HepG2 (cell line): Measurements from ENCODE around the gene CAPZA3.

ENCODE experiments used
- MXD1 ChIP-seq: sonication (generic); formaldehyde crosslinking; IDR thresholded peaks from 2 replicates; pipeline ENCODE4 v1.4.0; 2020; ENCODE audit warnings: mild to moderate bottlenecking, missing genetic modification reagents
- POLR2A ChIP-seq, 2 experiments: IDR thresholded peaks; 2 replicates each; pipeline ENCODE4 v1.6.1; 2011; ENCODE audit warnings: low read depth in 2 of 2, low read length in 2 of 2, mild to moderate bottlenecking in 1 of 2, moderate library complexity in 1 of 2; ENCODE audit not compliant: insufficient read depth in 1 of 2
- RAD21 ChIP-seq: fragments of 450-650 bp; formaldehyde crosslinking; IDR thresholded peaks from 2 replicates; pipeline ENCODE4 v1.5.0; 2020; ENCODE audit warnings: mild to moderate bottlenecking
- TF ChIP-seq, protein P1 (sequence below), 2 experiments: sonication (generic) in 1 of 2; formaldehyde crosslinking in 1 of 2; IDR thresholded peaks; 2 replicates each; pipeline versions ENCODE4 v1.4.0 to v1.6.1; 2016 to 2020; ENCODE audit warnings: borderline replicate concordance in 1 of 2, low read depth in 1 of 2, mild to moderate bottlenecking in 1 of 2, missing genetic modification reagents in 1 of 2

- TF ChIP-seq, protein P1, sequence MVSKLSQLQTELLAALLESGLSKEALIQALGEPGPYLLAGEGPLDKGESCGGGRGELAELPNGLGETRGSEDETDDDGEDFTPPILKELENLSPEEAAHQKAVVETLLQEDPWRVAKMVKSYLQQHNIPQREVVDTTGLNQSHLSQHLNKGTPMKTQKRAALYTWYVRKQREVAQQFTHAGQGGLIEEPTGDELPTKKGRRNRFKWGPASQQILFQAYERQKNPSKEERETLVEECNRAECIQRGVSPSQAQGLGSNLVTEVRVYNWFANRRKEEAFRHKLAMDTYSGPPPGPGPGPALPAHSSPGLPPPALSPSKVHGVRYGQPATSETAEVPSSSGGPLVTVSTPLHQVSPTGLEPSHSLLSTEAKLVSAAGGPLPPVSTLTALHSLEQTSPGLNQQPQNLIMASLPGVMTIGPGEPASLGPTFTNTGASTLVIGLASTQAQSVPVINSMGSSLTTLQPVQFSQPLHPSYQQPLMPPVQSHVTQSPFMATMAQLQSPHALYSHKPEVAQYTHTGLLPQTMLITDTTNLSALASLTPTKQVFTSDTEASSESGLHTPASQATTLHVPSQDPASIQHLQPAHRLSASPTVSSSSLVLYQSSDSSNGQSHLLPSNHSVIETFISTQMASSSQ (IDR thresholded peaks at IDR 0.05; ENCODE audit: low read depth), result no peak
- TF ChIP-seq, protein P1 (CRISPR knock-in tag; IDR thresholded peaks at IDR 0.05; ENCODE audit: borderline replicate concordance), result no peak
- TF ChIP-seq MXD1 (CRISPR knock-in tag), result no peak
- TF ChIP-seq RAD21, result no peak
- TF ChIP-seq POLR2A (IDR thresholded peaks at IDR 0.05; ENCODE audit: insufficient read depth in 1 of 2, low read depth in 2 of 2, low read length in 2 of 2), result no peak
Observed at GRCh38 chr12:18700271-18700670, 37.6 kb upstream of the CAPZA3 start.
